ENCODE results near the gene TSPAN14. TPM values are rescaled to one million over a fixed set of nuclear protein-coding genes. Genes with fewer than 3 reads are reported as not detected.
A peak's percentile ranks its signal among the peaks of the same experiment; 100 is the strongest.

The TSPAN14 gene
- total RNA-seq, 2 experiments from 2014 or later: 98.8 to 112 TPM

DNA sequence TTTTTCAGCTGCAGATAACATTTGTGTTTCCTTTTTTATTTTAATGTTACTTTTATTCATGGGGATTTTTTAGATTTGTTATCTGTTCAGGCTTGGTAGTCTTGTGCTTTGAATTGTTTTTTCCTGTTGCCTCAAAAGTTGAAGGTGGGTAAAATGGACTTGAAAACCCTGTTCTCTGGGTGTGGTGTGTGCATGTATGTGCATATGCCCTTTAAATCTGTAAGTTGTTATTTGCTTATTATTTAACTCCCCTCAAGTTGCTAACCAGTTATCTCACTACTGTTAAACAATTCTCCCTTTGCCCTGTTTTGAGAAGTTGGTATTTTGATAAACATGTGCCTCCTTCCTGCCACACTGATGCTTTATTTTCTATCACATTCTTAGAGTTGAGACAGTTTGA is 30.6 kb downstream of the TSPAN14 start:
- Mint-ChIP-seq H3K27me3 (no peaks in the 10 kb centered on the region), H3K27ac (peak overlapping the region; percentile 89), H3K36me3 (peaks cover 28% of the 10 kb centered on the region), H3K4me1 (peaks cover 72% of the 10 kb centered on the region), H3K4me3 (peak overlapping the region; percentile 80), H3K9me3 (no peaks in the 10 kb centered on the region)
- no peak for ATAC-seq (ENCODE audit: low read depth)
- no peak for DNase-seq
- POLR2A ChIA-PET: interaction anchor here (1.1 to 8.9 kb wide), 3 partner anchors 12 to 25 kb away, joined by 3 to 150 read pairs (median 20); no protein-coding TSS in a partner anchor

DNA sequence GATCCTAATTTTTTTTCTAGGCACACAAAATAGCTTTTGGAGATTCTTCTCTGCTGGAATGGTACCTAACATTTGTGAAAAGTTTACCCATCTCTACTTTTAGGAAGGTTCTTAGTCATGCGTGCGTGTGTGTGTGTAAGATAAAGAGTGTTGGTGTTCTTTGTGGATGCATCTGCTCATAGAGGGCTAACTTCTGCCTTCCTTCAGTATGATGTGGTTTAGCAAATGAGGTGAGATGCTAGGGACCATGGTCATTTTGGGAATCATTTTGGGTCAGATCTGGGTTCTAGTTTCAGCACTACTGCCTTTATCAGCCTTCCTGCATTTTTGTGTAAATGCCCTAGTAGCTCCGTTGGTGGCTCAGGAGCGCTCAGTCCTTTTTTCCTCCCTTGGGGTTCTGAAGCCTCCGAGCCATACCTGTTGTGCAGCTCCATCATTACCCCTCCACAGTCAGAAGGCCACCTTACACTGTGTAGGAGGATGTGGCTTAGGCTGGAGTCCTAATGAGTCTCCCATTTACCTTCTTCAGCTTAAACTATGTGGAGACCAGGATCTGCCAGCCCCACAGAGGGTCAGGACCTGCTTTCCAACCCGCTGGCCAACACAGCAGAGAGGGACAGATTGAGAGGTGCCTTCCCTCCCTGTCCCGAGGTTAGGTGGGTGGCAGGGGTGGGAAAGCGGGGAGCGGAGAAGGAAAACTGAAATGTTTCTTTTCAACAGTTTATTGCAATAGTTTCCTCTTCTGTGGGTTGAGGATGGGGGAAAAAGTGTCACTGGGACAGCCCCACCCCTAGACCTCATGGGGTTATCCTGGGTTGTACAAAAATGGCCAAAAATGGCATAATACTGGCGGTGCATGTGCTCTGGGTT is 31.2 kb downstream of the TSPAN14 start:
- Mint-ChIP-seq H3K27me3 (no peaks in the 10 kb centered on the region), H3K9me3 (no peaks in the 10 kb centered on the region), H3K27ac (peak overlapping the region; percentile 89), H3K4me3 (peak overlapping the region; percentile 80), H3K36me3 (peaks cover 30% of the 10 kb centered on the region), H3K4me1 (peaks cover 78% of the 10 kb centered on the region)
- POLR2A ChIA-PET: interaction anchor here (1.1 to 8.9 kb wide), 4 partner anchors 12 to 26 kb away, joined by 3 to 150 read pairs (median 12); no protein-coding TSS in a partner anchor
- ATAC-seq (ENCODE audit: low read depth) (no peak), DNase-seq (no peak)

DNA sequence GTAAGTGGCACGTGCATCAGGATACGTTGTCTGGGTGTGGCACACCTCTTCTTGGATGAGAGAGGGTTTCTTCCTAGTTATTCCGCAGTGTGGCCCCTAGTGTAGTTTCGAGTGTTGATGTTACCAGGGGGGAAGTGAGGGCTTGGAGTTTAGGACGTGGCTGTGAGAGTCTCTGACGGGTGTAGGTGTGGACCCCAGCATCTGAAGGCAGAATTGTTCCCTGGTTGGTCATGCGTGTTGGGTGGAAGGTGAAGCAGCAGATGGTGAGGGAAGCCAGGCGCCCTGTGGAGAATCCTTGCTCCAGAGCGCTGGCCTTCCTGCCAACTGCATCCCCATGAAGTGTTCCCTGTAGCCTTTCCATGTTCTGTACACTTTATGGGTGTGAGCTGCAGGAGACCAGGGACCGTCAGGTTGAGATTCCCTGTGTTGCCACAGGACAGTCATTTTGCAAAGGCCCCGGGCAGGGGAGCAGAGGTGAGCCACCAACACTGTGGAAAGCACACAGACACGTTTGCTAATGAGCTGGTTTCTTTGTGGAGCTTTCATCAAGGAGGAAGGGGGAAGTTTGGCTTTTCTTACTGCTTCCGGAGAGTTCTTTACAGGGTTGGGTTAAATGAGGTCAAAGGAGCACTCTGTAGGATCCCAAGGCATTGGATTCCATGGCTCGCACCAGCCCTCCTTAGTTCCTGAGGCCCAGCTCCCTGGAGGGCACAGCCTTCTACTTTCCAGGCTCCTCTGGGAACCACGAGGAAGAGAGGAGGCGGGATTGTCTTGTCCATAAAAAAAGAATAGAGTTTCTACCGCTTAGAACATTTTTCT is 32.0 kb downstream of the TSPAN14 start:
- POLR2A ChIA-PET: interaction anchor here (0.6 to 8.9 kb wide), 10 partner anchors 9 to 58 kb away, joined by 3 to 150 read pairs (median 4); no protein-coding TSS in a partner anchor
- peaks cover 34% of the 10 kb centered on the region for H3K36me3 Mint-ChIP-seq
- H3K9me3 Mint-ChIP-seq: no peaks in the 10 kb centered on the region
- ATAC-seq (ENCODE audit: low read depth): no peak
- no peaks in the 10 kb centered on the region for H3K27me3 Mint-ChIP-seq
- DNase-seq: no peak
- peak overlapping the region; percentile 80 for H3K4me3 Mint-ChIP-seq
- peak overlapping the region; percentile 89 for H3K27ac Mint-ChIP-seq
- peaks cover 85% of the 10 kb centered on the region for H3K4me1 Mint-ChIP-seq

DNA sequence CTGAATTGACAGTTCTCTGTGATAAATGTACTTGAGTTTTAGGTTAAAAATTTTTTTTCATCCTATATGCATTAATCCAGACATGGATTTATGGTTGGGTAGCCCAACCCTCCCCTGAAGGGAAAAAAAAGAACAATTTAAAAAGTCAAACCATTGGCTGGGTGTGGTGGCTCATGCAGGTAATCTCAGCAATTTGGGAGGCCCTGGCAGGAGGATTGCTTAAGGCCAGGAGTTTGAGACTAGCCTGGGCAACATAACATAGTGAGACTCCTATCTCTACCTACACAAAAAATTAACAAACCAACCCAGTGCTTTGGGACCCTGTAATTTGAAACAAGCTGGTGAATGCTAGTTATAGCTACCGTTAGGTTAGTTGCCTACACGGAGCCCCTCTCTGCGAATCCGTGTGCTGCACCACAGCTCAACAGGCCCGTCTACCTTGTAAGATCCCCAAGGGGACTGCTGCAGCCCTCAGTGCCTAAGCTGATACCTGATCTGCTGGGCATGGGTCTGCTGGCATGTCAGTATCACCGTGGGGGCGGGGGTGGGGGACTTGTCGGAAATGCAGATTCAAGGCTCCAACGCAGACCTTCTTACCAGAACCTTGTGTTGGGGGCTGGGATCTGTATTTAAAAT is 32.8 kb downstream of the TSPAN14 start:
- no peaks in the 10 kb centered on the region for H3K9me3 Mint-ChIP-seq
- peaks cover 85% of the 10 kb centered on the region for H3K4me1 Mint-ChIP-seq
- H3K4me3 Mint-ChIP-seq: peak overlapping the region; percentile 80
- peak overlapping the region; percentile 89 for H3K27ac Mint-ChIP-seq
- no peaks in the 10 kb centered on the region for H3K27me3 Mint-ChIP-seq
- DNase-seq: no peak
- no peak for ATAC-seq (ENCODE audit: low read depth)
- H3K36me3 Mint-ChIP-seq: peaks cover 36% of the 10 kb centered on the region
- POLR2A ChIA-PET: interaction anchor here (0.6 to 8.9 kb wide), 10 partner anchors 10 to 57 kb away, joined by 3 to 150 read pairs (median 8); no protein-coding TSS in a partner anchor

DNA sequence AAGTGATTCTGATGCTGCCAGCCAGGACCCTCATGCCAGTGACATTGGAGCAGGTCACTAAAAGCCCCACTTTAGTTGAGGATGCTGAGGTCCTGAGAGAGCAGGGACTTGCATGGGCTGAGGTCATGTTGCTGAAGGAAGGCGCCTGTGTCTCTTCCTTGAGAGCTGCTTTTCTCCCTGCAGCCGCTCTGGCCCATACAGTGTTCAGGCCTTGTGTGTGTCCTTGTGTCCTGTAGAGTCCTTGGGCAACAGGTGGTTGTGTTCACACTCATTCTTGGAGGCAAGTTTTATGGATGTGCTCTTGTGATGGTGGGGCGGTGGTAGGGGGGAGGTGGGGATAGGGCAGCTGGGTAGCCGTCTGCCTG is 33.3 kb downstream of the TSPAN14 start:
- POLR2A ChIA-PET: interaction anchor here (1.0 to 8.9 kb wide), 7 partner anchors 11 to 43 kb away, joined by 3 to 150 read pairs (median 13); no protein-coding TSS in a partner anchor
- H3K4me1 Mint-ChIP-seq: peaks cover 88% of the 10 kb centered on the region
- H3K36me3 Mint-ChIP-seq: peaks cover 38% of the 10 kb centered on the region
- H3K27ac Mint-ChIP-seq: peak overlapping the region; percentile 89
- no peaks in the 10 kb centered on the region for H3K27me3 Mint-ChIP-seq
- no peak for DNase-seq
- peak overlapping the region; percentile 80 for H3K4me3 Mint-ChIP-seq
- peak; percentile 13 for ATAC-seq (ENCODE audit: low read depth)
- no peaks in the 10 kb centered on the region for H3K9me3 Mint-ChIP-seq

DNA sequence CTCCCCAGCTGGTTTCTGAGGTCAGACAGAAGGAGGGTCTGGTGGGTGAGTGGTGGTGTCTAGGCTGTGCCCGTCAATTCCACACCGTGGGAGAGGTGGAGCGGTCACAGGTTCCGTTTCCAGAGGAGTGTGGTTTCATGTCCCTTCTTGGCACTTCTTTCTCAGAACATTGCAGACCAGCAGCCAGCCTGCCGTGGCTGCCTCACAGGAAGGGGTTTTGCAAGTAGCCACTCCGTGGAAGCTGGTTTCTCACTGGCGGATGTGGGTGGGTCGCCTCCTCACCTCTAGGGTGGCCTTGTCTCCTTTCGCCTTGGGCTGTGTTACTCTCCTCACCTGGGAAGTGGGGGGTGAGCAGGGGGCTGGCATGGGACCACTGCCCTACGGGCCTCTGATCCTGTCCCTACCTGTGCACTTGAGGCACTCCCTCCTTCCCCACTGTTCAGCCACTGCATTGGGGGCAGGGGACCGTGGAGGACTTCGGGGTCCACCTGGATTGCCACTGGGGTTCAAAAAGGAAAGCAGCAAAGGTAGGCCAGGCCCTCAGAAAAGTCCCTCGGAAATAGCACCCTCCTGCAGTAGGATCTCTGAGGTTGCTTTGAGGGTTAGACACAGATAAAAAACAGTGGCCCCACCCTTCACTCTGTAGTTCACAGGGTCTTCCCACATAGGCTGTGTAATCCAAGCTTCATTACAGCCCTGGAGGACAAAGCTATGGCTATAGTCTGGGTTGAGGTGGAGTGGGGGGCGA is 33.9 kb downstream of the TSPAN14 start:
- H3K27me3 Mint-ChIP-seq: no peaks in the 10 kb centered on the region
- POLR2A ChIA-PET: interaction anchor here (1.1 to 8.9 kb wide), 8 partner anchors 10 to 43 kb away, joined by 3 to 150 read pairs (median 9); no protein-coding TSS in a partner anchor
- no peaks in the 10 kb centered on the region for H3K9me3 Mint-ChIP-seq
- H3K36me3 Mint-ChIP-seq: peaks cover 41% of the 10 kb centered on the region
- DNase-seq (peak; percentile 81), ATAC-seq (ENCODE audit: low read depth) (peak; percentile 80)
- H3K27ac Mint-ChIP-seq: peak overlapping the region; percentile 89
- H3K4me3 Mint-ChIP-seq: peak overlapping the region; percentile 80
- peaks cover 93% of the 10 kb centered on the region for H3K4me1 Mint-ChIP-seq

DNA sequence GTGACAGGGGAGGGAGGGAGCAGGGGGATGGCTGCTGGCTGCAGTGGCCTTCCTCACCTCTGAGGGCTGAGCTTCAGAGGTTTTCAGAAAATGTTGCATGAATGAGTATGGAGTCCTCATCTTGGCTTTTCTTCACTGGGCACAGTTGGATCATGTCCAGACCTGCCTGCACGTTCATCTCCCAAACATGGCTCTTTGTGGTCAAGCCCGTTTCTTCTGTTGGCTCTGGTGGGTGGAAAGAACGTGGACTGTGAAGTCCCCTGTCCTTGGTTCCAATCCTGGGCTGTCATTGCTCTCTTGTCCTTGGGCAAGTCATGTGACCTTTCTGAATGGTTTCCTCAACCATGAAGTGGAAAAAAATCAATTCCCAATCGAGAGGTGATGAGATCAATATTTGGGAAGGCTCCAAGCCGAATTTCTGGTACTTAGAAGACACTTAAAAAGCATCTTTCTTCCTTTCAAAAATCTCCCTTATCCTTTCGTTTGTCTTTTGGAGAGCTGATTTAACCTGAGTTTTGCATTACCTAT is 34.5 kb downstream of the TSPAN14 start:
- POLR2A ChIA-PET: interaction anchor here (1.1 to 8.9 kb wide), 7 partner anchors 9 to 34 kb away, joined by 4 to 150 read pairs (median 13); no protein-coding TSS in a partner anchor
- no peak for DNase-seq
- no peaks in the 10 kb centered on the region for H3K9me3 Mint-ChIP-seq
- H3K36me3 Mint-ChIP-seq: peaks cover 44% of the 10 kb centered on the region
- H3K4me3 Mint-ChIP-seq: peak overlapping the region; percentile 80
- peaks cover 93% of the 10 kb centered on the region for H3K4me1 Mint-ChIP-seq
- no peak for ATAC-seq (ENCODE audit: low read depth)
- peak overlapping the region; percentile 89 for H3K27ac Mint-ChIP-seq
- H3K27me3 Mint-ChIP-seq: no peaks in the 10 kb centered on the region

DNA sequence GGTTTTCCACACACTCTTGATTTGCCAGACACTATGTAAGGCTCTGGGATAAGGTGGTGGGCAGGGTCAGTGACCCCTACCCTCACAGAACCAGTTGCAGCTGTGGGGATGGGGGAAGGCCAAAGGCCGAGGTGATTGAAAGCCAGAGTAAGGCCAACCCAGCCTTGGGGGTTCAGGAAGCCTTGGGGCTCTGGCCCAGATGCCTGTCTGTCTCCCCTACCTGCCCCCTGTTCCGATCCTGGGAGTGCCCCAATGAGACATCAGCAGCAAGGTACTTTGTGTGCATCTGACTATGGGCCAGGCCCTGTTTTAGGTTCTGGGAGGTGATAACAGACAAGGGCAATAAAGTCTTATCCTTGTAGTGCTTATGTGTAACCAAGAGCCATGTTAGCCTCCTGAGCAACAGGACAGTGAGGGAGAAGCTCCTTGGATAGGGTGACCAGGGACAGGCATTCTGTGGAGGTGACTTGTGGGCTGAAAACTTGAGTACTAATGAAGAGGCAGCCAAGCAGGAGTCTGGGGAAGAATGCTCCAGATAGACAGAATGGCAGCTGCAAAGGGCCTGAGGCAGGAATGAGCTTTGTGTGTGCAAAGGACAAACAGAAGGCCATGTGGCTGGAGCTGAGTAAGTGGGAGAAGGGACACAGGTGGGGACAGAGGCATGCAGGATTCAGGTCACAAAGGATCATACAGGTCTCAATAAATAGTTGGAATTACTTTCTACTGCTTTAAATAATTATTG is 35.4 kb downstream of the TSPAN14 start:
- Mint-ChIP-seq H3K9me3 (no peaks in the 10 kb centered on the region), H3K4me1 (peaks cover 96% of the 10 kb centered on the region), H3K4me3 (peak overlapping the region; percentile 8), H3K36me3 (peaks cover 45% of the 10 kb centered on the region), H3K27me3 (no peaks in the 10 kb centered on the region), H3K27ac (peak overlapping the region; percentile 35)
- POLR2A ChIA-PET: interaction anchor here (1.3 to 8.9 kb wide), 6 partner anchors 9 to 35 kb away, joined by 4 to 150 read pairs (median 24); no protein-coding TSS in a partner anchor
- ATAC-seq (ENCODE audit: low read depth): no peak
- DNase-seq: no peak

DNA sequence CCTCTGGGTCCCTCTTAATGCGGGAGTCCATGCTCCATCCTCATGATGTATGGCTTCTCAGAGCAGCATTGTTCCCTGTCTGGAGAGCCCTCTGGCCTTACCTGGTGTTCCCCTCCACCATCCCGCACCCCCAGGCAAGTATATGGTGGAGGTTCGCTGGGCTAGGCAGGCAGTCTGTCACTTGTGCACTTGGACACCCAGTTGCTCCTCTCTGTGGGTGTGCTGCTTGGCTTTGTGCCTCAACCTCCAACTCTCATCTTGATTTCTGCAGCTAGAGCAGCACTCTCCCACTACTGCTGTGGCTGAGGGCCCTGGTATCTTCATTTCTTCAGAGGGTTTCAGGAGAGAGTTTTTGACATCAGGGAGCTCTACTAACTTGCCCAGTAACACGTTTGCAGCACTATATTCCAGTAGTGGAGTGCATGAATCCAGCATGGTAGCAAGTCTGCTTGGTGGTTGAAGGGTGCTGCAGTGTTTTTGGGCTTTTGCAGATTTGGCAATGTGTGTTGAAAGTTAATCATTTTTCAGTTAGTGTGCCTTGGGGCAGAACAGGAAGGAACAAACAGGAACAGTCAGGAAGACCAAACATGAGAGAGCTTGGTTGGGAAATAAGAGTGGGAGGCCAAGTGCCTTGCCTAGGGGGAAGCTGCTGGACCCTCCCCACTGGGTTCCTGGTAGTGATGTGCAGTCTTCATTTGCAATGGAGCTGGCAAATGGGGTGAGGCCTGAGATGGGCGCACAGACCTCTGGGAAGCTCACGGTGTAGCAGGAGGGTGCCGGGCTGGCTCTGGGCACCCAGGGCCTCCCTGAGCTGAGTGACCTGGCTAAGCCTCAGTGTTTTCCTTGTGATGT is 37.4 kb downstream of the TSPAN14 start:
- DNase-seq: no peak
- Mint-ChIP-seq H3K4me3 (peak overlapping the region; percentile 2), H3K27ac (peak overlapping the region; percentile 46)

DNA sequence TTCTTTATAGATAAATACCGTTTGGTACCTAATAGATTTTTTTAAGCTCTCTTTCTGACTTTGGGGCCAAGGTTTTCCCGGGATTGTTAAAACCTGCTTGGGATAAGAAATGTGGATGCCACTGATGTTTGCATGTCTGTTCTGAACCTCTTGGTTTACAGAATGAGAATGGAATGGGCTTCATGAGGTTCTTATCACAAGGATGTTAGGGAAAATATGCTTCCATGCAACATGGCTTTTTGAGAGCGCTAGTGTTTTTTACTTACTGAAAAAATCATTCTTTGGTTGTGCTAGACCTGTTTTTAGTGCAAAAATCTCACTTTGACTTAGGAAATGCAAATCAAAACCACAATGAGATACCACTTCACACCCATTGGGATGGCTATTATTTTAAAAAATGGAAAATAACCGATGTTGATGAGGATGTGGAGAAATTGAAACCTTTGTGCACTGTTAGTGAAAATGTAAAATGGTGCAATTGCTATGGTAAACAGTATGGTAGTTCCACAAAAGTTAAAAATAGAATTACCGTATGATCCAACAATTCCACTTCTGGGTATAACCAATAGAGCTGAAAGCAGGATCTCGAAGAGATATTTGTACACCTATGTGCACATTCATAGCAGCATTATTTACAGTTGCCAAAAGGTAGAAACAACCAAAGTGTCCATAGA is 38.9 kb downstream of the TSPAN14 start:
- Mint-ChIP-seq H3K4me3 (peak overlapping the region; percentile 65), H3K27ac (peak overlapping the region; percentile 84), H3K4me1 (peaks cover 93% of the 10 kb centered on the region), H3K36me3 (peaks cover 71% of the 10 kb centered on the region), H3K9me3 (peaks cover 3% of the 10 kb centered on the region), H3K27me3 (no peaks in the 10 kb centered on the region)
- DNase-seq (no peak), ATAC-seq (ENCODE audit: low read depth) (no peak)
- POLR2A ChIA-PET: interaction anchor here (0.6 to 1.3 kb wide), 8 partner anchors 13 to 48 kb away, joined by 3 to 6 read pairs (median 3); no protein-coding TSS in a partner anchor

More for the DNA sequence above, 37.4 kb downstream of the TSPAN14 start:
- Mint-ChIP-seq H3K4me1 (peaks cover 93% of the 10 kb centered on the region), H3K9me3 (peaks cover under 1% of the 10 kb centered on the region), H3K27me3 (no peaks in the 10 kb centered on the region), H3K36me3 (peaks cover 60% of the 10 kb centered on the region)
- POLR2A ChIA-PET: interaction anchor here (1.4 to 8.9 kb wide), 3 partner anchors 9 to 33 kb away, joined by 3 to 150 read pairs (median 6); no protein-coding TSS in a partner anchor
- ATAC-seq (ENCODE audit: low read depth): no peak
